ENCODE results near the gene AKAP6.

Gene AKAP6

GRCh38 chr14:32303865-32304264 lies 25.2 kb upstream of the AKAP6 start:
- TF ChIP-seq, protein P1, sequence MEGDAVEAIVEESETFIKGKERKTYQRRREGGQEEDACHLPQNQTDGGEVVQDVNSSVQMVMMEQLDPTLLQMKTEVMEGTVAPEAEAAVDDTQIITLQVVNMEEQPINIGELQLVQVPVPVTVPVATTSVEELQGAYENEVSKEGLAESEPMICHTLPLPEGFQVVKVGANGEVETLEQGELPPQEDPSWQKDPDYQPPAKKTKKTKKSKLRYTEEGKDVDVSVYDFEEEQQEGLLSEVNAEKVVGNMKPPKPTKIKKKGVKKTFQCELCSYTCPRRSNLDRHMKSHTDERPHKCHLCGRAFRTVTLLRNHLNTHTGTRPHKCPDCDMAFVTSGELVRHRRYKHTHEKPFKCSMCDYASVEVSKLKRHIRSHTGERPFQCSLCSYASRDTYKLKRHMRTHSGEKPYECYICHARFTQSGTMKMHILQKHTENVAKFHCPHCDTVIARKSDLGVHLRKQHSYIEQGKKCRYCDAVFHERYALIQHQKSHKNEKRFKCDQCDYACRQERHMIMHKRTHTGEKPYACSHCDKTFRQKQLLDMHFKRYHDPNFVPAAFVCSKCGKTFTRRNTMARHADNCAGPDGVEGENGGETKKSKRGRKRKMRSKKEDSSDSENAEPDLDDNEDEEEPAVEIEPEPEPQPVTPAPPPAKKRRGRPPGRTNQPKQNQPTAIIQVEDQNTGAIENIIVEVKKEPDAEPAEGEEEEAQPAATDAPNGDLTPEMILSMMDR (IDR thresholded peaks at IDR 0.05; ENCODE audit: low read depth, low read length, missing control alignments): no peak
- no peak overlapping the region for H3K27ac ChIP-seq
- H3K4me3 ChIP-seq (ENCODE audit: low read depth, low read length): no peak overlapping the region
- in situ Hi-C loops (cut with HindIII; ENCODE audit: low pct_ligation_motif_present, low sequenced_read_pairs): no loop called here
- no peak for DNase-seq
- no peaks in the 10 kb centered on the region for H3K27me3 ChIP-seq (replicated peaks)
- no peaks in the 10 kb centered on the region for H3K36me3 ChIP-seq (replicated peaks)

- no peaks in the 10 kb centered on the region for H3K27me3 ChIP-seq (replicated peaks)
- DNase-seq: no peak
- TF ChIP-seq, protein P1 (IDR thresholded peaks at IDR 0.05; ENCODE audit: low read depth, low read length, missing control alignments): no peak
- H3K36me3 ChIP-seq (replicated peaks): no peaks in the 10 kb centered on the region
- in situ Hi-C loops (cut with HindIII; ENCODE audit: low pct_ligation_motif_present, low sequenced_read_pairs): no loop called here
- no peak overlapping the region for H3K27ac ChIP-seq
- H3K4me3 ChIP-seq (ENCODE audit: low read depth, low read length): no peak overlapping the region
Observed at GRCh38 chr14:32304296-32304695, 24.8 kb upstream of the AKAP6 start.

DNA sequence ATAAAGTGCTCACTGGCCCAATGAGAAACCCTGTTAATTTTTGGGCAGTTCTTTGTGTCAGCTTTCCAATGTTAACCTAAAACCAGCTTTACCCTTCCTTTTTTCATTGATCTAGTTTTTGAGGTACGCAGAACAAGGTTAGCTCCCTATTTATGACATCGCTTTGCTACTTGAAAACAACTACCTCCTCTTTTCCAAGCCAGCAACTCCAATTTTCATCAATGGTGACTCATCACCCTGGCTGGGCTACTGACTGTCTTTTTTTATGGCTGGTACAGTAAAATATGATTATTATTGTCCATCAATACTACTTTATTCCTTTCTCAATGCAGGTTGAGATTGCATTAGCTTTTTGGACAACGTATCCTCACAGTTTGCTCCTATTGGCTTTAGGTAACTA lies 22.5 kb upstream of the AKAP6 start:
- Histone ChIP-seq H3K36me3 (replicated peaks) (no peaks in the 10 kb centered on the region), H3K4me3 (ENCODE audit: low read depth, low read length) (no peak overlapping the region), H3K27ac (no peak overlapping the region), H3K27me3 (replicated peaks) (no peaks in the 10 kb centered on the region)
- DNase-seq: peak; percentile 12
- TF ChIP-seq, protein P1 (IDR thresholded peaks at IDR 0.05; ENCODE audit: low read depth, low read length, missing control alignments): no peak
- in situ Hi-C loops (cut with HindIII; ENCODE audit: low pct_ligation_motif_present, low sequenced_read_pairs): no loop called here

DNA sequence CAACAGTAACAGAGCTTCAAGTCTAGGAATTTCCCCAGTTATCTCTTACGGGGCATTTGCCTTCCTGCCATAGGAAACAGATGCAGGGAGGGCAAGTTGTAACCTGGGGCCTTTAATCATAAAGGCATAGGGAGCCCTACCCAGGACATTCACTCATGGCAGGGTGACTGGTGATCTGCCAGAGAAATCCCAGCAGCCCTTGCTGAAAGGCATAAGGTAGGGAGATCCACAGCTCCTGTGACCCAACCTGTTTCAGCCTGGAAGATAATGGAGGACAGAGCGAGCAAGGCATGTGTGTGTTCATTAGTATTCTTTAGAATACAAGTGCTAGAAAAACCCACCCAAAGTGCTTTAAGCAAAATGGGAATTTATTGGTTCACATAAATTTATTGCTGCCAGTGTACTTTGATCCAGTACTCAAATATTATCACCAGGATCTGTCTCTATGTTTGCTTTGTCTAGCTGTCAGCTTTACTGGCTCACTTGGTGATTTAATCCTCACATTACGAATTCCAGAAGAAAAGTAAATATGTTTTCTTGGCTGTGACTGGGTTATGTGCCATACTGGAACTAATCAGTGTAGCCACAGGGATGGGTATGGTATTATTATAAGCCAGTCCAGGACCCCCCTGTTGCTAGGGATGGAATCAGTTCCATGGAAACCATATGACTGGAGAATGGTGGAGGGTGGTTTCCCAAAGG lies 21.1 kb upstream of the AKAP6 start:
- in situ Hi-C loops (cut with HindIII; ENCODE audit: low pct_ligation_motif_present, low sequenced_read_pairs): no loop called here

DNA sequence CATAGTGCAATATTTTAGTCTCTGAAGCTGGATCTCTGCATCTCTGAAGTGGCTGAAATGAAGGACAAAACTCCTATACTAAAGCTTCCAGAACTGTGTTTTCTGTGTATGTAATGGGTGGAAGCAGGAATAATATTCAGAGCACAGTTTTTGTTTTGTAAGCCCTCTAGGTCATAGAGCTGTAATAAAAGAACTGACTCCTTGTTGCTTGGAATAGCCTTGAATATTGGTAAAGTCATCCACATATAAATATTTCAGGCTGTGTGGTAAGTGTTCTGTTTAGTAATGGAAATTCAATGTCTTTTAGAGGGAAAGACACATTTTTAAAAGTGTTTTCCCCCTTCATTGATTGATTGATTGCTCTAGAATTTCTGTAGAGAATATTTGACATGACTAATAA lies 18.2 kb upstream of the AKAP6 start:
- Histone ChIP-seq H3K27ac (no peak overlapping the region), H3K27me3 (replicated peaks) (no peaks in the 10 kb centered on the region), H3K36me3 (replicated peaks) (no peaks in the 10 kb centered on the region), H3K4me3 (ENCODE audit: low read depth, low read length) (no peak overlapping the region)
- no peak for DNase-seq
- in situ Hi-C loops (cut with HindIII; ENCODE audit: low pct_ligation_motif_present, low sequenced_read_pairs): no loop called here
- TF ChIP-seq, protein P1 (IDR thresholded peaks at IDR 0.05; ENCODE audit: low read depth, low read length, missing control alignments): no peak

More for the DNA sequence above, 21.1 kb upstream of the AKAP6 start:
- no peak overlapping the region for H3K4me3 ChIP-seq (ENCODE audit: low read depth, low read length)
- H3K27ac ChIP-seq: no peak overlapping the region
- H3K36me3 ChIP-seq (replicated peaks): no peaks in the 10 kb centered on the region
- DNase-seq: no peak
- no peaks in the 10 kb centered on the region for H3K27me3 ChIP-seq (replicated peaks)
- TF ChIP-seq, protein P1 (IDR thresholded peaks at IDR 0.05; ENCODE audit: low read depth, low read length, missing control alignments): no peak
